Measurements from ENCODE around the gene HOXA5.

Gene HOXA5

DNA sequence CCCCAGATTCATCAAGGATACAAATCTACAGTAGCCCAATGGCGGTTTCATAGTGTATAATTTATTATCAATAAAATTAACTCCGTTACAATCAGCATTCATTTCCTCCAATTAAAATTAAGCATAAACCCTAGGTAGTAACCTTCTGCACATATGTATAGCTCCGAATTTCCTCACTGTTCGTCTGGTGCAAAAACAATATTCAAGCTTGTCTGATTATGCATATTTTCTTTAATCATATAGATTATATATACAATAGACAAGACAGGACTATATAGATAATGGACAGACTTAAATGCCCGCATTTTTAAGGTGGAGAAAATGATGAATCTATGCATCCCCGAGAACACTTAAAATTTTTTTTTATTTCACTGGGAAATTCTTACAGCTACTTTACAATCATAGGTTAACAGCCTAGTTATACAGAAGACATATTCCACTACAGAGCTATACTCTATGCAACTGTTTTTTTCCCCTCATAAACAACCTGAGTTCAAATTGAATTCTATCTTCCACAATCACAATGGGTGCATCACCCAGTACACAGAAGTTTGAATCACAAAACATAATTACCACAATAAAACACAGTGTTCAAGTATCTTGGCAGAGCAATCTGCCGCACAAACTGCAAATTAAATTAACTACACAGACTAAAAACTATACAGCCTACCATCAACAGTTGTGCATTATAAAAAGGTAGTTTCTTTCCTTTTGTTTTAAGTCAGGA, 19.2 kb upstream of the HOXA5 start:
- TF ChIP-seq GATA3 (IDR thresholded peaks at IDR 0.05; ENCODE audit: low read depth, low read length) (no peak), GATA2 (IDR thresholded peaks at IDR 0.05; ENCODE audit: low read depth, low read length) (no peak)

DNA sequence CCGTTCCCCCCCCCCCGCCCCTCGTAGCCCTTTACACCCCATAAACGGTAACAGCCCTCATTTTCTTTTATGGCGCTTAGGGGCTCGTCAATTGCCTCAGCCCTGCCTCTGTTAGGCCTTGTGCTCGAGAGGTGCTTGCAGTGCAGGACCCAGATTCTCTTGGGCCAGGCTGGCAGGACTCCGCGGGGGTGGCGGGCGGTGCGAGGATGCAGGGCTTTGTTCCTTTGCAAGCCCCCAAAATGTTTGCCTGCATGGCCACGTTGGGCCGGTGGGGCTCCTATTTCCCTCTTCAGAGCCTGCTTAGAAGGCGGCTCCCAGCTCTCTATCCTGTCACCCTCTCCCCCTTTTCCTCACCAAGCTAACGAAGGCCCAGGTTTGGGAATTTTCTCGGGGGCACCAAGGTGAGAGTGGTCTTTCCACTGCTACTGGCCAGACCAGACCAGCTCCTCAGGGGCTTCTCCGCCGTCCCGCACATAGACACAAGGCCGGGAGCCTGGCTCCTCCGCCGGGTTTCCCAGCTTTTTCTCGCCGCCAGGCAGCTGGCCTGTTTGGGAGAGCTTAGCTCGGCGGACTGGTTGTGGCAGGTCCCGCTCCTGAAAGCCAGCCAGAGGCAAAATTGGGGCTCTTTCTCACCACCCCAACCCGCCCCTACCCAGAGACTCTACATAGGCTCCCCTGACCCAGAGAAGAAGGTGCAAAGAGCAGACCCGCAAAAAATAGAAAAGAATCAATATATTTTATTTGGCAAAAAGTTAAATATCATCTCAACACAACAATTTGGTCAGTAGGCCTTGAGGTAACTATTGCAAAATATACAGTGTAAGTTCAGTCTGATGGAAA, 18.5 kb upstream of the HOXA5 start:
- TF ChIP-seq GATA3 (IDR thresholded peaks at IDR 0.05; ENCODE audit: low read depth, low read length), result no peak
- no peak for TF ChIP-seq GATA2 (IDR thresholded peaks at IDR 0.05; ENCODE audit: low read depth, low read length)

DNA sequence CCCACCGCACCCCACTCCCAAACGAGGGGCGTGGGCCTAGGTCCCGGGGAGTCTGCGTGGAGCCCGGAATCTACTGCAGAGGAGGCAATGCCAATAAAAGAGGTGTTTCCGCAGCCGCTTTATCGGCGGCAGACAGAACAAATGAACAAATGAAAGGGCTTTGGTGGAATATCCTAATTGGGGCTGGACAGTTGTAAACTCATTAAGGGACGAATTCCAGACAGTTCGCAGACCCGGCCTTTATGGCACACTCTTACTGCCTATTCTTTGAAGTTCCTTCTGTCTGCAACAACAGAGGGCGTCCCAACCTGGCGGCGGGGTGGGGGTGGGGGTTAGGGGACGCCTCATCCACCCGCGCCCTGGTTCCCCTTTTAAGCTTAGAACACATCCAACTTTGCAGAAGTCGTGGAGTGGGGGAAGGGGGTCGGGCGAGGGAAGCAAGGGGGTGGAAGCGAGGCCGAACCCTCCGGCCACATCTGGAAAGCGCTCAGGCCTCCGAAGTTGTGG, 17.8 kb upstream of the HOXA5 start:
- TF ChIP-seq GATA2 (IDR thresholded peaks at IDR 0.05; ENCODE audit: low read depth, low read length) (no peak), GATA3 (IDR thresholded peaks at IDR 0.05; ENCODE audit: low read depth, low read length) (no peak)

DNA sequence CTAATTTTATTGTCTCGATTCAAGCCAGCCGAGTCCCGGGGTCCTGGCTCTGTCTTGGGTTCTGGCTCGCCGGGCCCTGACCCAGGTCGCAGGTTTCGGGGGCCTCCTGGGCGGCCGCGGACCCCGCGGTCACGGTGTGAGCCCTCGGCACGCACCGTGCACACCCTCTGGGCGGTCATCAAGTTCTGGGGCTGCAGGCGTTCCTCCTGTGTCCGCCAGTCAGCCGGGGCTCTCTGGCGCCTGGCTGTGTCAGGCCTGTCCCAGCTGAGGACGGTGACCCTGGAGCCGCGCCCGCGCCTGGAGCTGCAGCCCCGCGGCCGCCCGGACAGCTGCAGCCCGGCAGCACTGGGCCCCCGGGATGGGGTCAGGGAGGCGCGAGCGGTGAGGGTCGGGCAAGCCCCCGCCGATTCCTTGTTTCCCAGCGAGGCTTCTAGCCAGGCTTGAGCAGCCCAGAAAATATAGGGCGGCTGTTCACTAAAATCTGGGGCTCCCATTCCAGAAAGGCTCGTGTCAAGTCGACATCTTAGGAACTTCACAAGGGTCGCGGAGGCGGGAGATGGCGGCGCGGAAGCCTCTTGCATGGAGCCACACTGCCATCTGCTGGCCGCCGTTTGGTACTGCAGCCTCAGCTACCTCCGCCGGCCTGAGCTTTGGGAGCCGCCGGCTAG, 17.2 kb upstream of the HOXA5 start:
- TF ChIP-seq GATA3 (IDR thresholded peaks at IDR 0.05; ENCODE audit: low read depth, low read length) (no peak), GATA2 (IDR thresholded peaks at IDR 0.05; ENCODE audit: low read depth, low read length) (no peak)

DNA sequence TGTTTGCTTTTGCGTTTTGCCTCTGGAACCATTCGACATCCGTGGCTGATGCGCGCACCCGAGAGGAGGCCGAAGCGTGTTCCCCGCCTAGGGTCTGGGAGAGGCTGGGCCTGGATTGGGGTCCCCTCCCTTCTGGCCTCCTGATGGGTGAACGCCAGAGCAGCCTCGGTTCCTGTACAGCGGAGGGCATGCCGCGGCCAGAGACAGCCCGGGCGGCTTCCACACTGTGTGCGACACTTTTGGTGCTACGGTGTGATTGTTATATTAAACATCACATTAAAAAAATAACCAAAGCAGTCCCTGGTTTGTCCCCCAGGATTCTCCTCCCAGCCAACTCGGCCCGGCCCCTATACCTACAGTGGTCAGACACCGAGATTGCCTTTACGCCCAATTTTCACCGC, 16.7 kb upstream of the HOXA5 start:
- TF ChIP-seq GATA2 (IDR thresholded peaks at IDR 0.05; ENCODE audit: low read depth, low read length) (no peak), GATA3 (IDR thresholded peaks at IDR 0.05; ENCODE audit: low read depth, low read length) (no peak)

DNA sequence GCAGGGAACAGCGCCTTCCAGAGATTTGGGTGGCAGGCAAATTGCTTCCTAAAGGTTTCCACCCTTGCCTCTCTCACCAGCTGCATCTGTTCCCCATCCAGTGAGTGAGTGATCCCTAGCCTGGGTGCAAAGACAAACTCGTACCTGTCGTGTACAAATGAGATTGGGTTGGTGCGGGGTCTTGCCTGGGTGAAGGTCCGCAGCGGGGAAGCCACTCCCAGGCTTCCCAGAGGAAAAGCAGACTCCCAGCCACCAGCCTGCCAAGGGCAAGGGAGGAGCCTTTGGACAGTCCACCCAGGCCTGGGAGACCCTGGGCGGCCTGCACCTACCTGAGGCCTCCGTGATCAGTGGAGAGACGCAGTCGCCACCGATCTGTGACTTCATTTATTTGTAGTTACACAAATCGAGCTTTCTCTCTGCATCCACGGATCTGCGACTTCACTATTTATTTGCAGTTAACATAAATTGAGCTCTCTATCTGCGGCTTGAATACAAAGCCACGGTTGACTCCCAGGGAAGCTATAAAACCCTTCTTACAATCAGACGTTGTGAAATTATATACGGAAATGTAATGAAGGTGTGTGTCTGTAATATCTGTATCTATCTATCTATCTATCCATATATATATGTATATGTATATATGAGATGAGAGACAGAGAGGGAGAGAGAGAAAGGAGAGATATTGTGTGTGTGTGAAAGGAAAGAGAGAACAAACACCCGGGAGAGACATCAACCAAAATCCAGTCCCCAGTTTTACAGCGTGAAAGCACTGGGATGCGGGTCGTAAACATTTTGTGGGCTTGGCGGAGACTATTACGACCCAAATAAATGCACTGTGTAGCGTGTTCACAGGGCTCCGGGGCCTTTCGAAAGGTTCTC, 16.0 kb upstream of the HOXA5 start:
- TF ChIP-seq GATA3 (IDR thresholded peaks at IDR 0.05; ENCODE audit: low read depth, low read length) (no peak), GATA2 (IDR thresholded peaks at IDR 0.05; ENCODE audit: low read depth, low read length) (no peak)

DNA sequence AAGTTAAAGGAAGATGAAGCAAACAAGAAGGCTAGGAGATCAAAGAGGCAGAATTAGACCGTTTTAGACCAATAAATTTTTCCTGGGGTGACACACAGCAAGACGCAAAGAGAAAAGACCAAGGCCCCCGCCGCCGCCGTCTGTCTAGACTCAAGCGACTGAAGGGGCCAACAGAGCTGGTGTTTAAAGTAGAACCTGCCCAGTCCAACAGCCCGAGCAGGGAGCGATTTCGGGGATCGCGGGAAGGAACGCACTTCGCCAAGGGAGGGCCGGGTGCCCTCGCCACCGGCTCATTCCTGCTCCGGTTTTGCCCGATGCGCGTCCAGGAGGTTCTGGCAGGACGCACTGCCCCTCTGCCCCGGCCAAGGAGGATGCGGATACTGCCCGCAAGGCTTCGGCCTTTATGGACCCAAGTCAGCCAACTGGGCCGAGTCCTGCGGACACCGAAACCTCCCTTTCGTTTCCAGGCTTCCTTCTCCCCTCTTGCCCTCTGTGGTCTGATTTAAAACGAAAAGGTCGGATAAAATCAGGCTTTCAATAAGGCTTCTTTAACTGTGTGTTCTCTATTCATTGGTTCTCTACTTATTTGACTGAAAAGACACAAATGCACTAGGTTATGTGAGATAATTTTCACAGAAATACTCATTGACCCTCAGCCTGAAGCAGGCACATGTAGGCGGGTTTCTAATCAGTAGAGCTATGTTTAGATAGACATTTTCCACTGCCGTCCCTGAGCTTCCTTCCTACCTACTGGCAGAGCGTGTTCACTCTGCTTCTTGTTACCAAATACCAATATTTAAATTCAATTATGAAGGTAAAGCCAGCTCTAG, 15.2 kb upstream of the HOXA5 start:
- no peak for TF ChIP-seq GATA3 (IDR thresholded peaks at IDR 0.05; ENCODE audit: low read depth, low read length)
- TF ChIP-seq GATA2 (IDR thresholded peaks at IDR 0.05; ENCODE audit: low read depth, low read length), result no peak

DNA sequence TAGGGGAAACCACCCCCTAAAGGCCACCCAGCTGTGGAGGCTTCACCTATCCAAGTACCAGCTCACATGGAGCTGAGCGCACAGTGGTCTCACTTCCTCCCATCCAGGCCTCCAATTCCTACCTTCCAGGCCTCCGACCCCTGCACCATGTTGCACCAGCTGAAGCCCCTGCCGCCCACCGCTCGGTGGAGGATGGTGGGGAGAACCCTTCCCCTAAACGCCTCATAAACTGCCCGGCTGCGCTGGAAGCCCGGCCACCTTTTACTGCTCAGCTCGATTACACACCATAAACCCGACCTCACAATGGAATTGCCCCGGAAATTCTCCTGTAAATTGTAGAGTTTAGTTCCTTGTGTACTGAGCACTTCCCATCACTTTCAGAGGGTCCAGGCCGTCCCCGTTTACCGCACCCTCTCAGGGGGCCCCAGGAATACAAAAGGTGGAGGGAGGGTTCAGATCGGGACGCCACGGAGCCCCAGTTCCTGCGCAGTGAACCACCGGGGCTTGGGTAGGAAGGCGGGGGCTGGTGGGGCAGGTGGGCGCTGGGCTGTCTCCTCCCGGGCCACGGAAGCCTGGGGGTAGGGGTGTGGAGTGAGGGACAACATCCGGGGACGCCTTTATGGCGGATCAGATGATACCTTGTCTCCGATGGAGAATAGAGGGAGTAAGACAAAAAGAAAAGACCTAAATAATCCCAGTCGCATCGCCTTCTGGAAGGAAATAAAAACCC, 14.4 kb upstream of the HOXA5 start:
- TF ChIP-seq GATA3 (IDR thresholded peaks at IDR 0.05; ENCODE audit: low read depth, low read length), result no peak
- TF ChIP-seq GATA2 (IDR thresholded peaks at IDR 0.05; ENCODE audit: low read depth, low read length), result no peak

DNA sequence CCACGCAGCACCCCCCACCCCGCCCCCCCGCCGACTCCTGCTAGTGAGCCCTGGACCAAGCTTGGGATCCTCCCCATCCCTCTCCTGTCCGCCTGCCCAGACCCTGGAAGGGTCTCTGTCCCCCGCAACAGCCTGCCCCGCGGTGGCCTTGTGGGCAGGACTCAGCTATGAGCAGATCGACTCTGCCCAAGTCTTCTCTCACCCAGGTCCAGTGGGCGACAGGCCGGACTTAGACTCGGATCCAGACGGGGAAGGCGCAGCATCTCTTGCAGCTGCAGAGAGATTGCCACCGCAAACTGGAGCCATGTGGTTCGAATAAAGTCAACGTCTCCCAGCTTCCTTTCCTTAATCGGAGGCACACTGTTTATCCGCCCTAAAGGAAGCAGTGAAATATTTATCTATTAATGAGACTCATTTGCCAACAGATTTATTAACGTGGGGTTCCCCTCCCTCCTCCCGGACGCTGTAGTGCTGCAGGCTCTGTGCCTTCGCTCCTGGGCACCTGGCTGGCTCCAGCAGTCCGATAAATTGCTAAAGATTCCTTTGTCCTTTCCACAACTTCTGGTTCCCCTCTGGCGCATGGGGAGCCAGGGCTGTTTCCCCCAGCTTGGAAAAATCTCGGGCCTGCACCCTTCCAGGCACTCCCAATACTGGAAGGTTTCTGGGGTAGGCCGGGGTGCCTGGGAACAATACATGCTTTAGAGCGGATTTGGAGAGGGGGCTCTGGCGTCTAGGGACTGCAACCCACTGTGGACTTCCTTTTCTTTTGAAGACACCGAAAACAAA, 13.6 kb upstream of the HOXA5 start:
- TF ChIP-seq GATA2 (IDR thresholded peaks at IDR 0.05; ENCODE audit: low read depth, low read length) (no peak), GATA3 (IDR thresholded peaks at IDR 0.05; ENCODE audit: low read depth, low read length) (no peak)

DNA sequence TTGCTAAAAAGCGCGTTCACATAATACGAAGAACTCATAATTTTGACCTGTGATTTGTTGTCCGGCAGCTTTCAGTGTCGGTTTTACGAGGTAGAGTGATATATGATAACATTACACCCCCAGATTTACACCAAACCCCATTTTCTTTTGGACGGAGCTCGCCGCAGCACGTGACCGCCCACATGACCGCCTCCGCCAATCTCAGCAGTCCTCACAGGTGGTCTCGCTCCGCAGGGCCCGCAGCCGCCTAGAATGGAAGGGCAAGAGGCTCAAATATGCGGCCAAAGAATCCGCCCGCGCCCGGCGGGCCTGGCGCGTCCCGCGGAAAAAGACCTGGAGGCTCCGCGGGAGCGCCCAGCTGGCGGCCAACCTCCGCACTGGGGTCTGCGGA, 13.0 kb upstream of the HOXA5 start, which contains the start of gene HOXA7:
Gene HOXA7 (minus strand): TSS at position 168 of the 391 bp plus-strand sequence. CDS start 130 bp downstream, at position 38.
- TF ChIP-seq GATA3 (IDR thresholded peaks at IDR 0.05; ENCODE audit: low read depth, low read length) (no peak), GATA2 (IDR thresholded peaks at IDR 0.05; ENCODE audit: low read depth, low read length) (no peak)

DNA sequence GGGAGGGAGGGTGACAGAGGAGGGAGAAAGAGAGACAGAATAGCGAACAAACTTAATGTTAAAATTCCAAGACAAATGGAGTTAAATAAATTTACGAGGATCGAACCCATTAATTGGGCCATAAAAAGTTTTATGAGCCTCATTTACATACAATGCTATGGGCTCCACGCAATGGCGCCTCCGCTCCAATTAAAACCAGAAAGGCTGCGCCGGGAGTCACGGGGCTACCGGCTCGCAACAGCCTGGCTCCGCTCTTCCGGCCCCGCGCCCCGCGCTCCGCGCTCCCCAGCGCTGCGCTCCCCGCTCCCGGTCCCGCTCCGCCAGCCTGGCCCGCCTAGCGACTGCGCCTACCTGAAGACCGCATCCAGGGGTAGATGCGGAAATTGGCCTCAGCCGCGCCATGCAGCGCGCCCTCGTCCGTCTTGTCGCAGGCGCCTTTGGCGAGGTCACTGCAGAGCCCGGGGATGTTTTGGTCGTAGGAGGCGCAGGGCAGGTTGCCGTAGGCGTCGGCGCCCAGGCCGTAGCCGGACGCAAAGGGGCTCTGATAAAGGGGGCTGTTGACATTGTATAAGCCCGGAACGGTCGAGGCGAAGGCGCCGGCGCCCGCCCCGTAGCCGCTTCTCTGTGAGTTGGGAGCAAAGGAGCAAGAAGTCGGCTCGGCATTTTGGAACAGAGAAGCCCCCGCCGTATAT, 12.5 kb upstream of the HOXA5 start:
- TF ChIP-seq GATA2 (IDR thresholded peaks at IDR 0.05; ENCODE audit: low read depth, low read length), result no peak
- TF ChIP-seq GATA3 (IDR thresholded peaks at IDR 0.05; ENCODE audit: low read depth, low read length), result no peak

All from SH-SY5Y (cell line).